BJ (cell line): Measurements from ENCODE around the gene SCARF2. TPM values are rescaled to one million over a fixed set of nuclear protein-coding genes. Genes with fewer than 3 reads are reported as not detected.

Source experiments
- CTCF ChIA-PET: fragments of 350-600 bp; formaldehyde crosslinking; extraction: SDS; loops from one replicate; lab custom pipeline; 2021; ENCODE audit warnings: antibody characterized with exemption, inconsistent platforms; lab: Yijun Ruan, JAX
- POLR2A ChIA-PET: fragments of 300-600 bp; sonication (Branson Sonifier 250); formaldehyde crosslinking; extraction: SDS; loops from one replicate; lab custom pipeline; 2021; ENCODE audit warnings: antibody characterized with exemption; lab: Charles Lee
- DNase-seq: peaks from one replicate; pipeline ENCODE4 v3.0.0-alpha.2; 2011; ENCODE audit warnings: low read depth
- H3K27me3 ChIP-seq: 2 replicates; pipeline ENCODE4 v1.6.0; 2011; ENCODE audit warnings: low read length; ENCODE audit not compliant: control insufficient read depth, insufficient read depth
- H3K36me3 ChIP-seq: 2 replicates; pipeline ENCODE4 v1.5.1; 2011; ENCODE audit warnings: low read length; ENCODE audit not compliant: control insufficient read depth, insufficient read depth
- H3K4me3 ChIP-seq: 2 replicates; pipeline ENCODE4 v1.5.1; 2011; ENCODE audit warnings: low read depth, mild to moderate bottlenecking, control low read depth, low read length
- CTCF ChIP-seq: IDR thresholded peaks from 2 replicates; pipeline ENCODE4 v1.5.1; 2011; ENCODE audit warnings: low read depth, mild to moderate bottlenecking, control low read depth, inconsistent platforms, low read length, moderate library complexity; ENCODE audit not compliant: insufficient read depth
- polyA plus RNA-seq: library from polyadenylated mRNA; depleted of rRNA; stranded (reverse); fragments of >200 nt; gene quantifications from 2 replicates; pipeline ENCODE4 v1.2.3, GENCODE V29; 2011

The SCARF2 gene
- polyA plus RNA-seq, 1 experiment: 28.8 TPM

- H3K36me3 ChIP-seq: peaks cover 5% of the 10 kb centered on the region
- no peaks in the 10 kb centered on the region for H3K27me3 ChIP-seq
- no peak for TF ChIP-seq CTCF
- H3K4me3 ChIP-seq: peak overlapping the region; percentile 72
- CTCF ChIA-PET: interaction anchor here (1.2 to 2.9 kb wide), 5 partner anchors 9 to 126 kb away, joined by 3 to 17 read pairs (median 5); no protein-coding TSS in a partner anchor
- POLR2A ChIA-PET: no interaction called here
- no peak for DNase-seq
Observed at GRCh38 chr22:20438427-20438677, 727 bp upstream of the SCARF2 start.

- no peaks in the 10 kb centered on the region for H3K27me3 ChIP-seq
- CTCF ChIA-PET: interaction anchor here (0.9 to 5.7 kb wide), 3 partner anchors 17 to 28 kb away, joined by 3 to 25 read pairs (median 5); no protein-coding TSS in a partner anchor
- H3K4me3 ChIP-seq: peak overlapping the region; percentile 72
- TF ChIP-seq CTCF: no peak
- POLR2A ChIA-PET: no interaction called here
- peaks cover 5% of the 10 kb centered on the region for H3K36me3 ChIP-seq
- no peak for DNase-seq
Observed at GRCh38 chr22:20436768-20437612, 635 bp downstream of the SCARF2 start.

GRCh38 chr22:20436307-20436767, 1.3 kb downstream of the SCARF2 start:
- H3K4me3 ChIP-seq: peak overlapping the region; percentile 72
- no peak for DNase-seq
- no peak for TF ChIP-seq CTCF
- ChIA-PET CTCF (interaction anchor here (0.9 to 5.7 kb wide), 3 partner anchors 18 to 29 kb away, joined by 3 to 25 read pairs (median 5); no protein-coding TSS in a partner anchor), POLR2A (no interaction called here)
- H3K27me3 ChIP-seq: no peaks in the 10 kb centered on the region
- H3K36me3 ChIP-seq: peaks cover 5% of the 10 kb centered on the region

- ChIA-PET CTCF (interaction anchor here (0.9 to 5.7 kb wide), 5 partner anchors 12 to 129 kb away, joined by 3 to 25 read pairs (median 4); no protein-coding TSS in a partner anchor), POLR2A (no interaction called here)
- Histone ChIP-seq H3K27me3 (no peaks in the 10 kb centered on the region), H3K4me3 (peak overlapping the region; percentile 72), H3K36me3 (peaks cover 7% of the 10 kb centered on the region)
- no peak for TF ChIP-seq CTCF
- no peak for DNase-seq
Observed at GRCh38 chr22:20435436-20436306, 2.0 kb downstream of the SCARF2 start.

- no peak for DNase-seq
- no peak for TF ChIP-seq CTCF
- Histone ChIP-seq H3K36me3 (peaks cover 15% of the 10 kb centered on the region), H3K4me3 (no peak overlapping the region), H3K27me3 (no peaks in the 10 kb centered on the region)
- ChIA-PET POLR2A (no interaction called here), CTCF (interaction anchor here (1.0 to 5.7 kb wide), 3 partner anchors 12 to 130 kb away, joined by 3 to 25 read pairs (median 4); no protein-coding TSS in a partner anchor)
Observed at GRCh38 chr22:20434773-20435172, 2.9 kb downstream of the SCARF2 start.
